ENCODE measurements around the gene ODAPH.

DNA sequence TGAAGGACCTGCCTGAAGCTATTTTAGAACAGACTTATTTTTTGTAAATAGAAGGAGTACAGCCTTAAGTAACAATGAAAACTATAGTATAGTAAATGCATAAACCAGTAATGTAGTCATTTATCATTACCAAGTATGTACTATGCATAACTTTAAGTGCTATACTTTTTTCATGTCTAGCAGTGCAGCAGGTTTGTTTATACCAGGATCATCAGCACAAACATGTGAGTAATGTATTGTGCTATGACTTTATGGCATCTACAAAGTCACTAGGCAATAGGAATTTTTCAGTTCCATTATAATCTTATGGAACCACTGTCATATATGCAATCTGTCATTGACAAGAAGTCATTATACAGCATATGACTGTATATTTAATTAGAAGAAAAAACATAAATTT, 3.4 kb upstream of the ODAPH start:
- TF ChIP-seq, protein P1, sequence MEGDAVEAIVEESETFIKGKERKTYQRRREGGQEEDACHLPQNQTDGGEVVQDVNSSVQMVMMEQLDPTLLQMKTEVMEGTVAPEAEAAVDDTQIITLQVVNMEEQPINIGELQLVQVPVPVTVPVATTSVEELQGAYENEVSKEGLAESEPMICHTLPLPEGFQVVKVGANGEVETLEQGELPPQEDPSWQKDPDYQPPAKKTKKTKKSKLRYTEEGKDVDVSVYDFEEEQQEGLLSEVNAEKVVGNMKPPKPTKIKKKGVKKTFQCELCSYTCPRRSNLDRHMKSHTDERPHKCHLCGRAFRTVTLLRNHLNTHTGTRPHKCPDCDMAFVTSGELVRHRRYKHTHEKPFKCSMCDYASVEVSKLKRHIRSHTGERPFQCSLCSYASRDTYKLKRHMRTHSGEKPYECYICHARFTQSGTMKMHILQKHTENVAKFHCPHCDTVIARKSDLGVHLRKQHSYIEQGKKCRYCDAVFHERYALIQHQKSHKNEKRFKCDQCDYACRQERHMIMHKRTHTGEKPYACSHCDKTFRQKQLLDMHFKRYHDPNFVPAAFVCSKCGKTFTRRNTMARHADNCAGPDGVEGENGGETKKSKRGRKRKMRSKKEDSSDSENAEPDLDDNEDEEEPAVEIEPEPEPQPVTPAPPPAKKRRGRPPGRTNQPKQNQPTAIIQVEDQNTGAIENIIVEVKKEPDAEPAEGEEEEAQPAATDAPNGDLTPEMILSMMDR (optimal IDR thresholded peaks at IDR 0.05 in 1 of 3, IDR thresholded peaks at IDR 0.05 in 1 of 3, conservative IDR thresholded peaks at IDR 0.05 in 1 of 3; ENCODE audit: extremely low read depth in 1 of 3, insufficient read depth in 2 of 3, low read length in 3 of 3), result no peak
- no peak for TF ChIP-seq EZH2 (IDR thresholded peaks at IDR 0.05; ENCODE audit: low read length)
